ENCODE measurements around the gene PADI1.

The PADI1 gene

DNA sequence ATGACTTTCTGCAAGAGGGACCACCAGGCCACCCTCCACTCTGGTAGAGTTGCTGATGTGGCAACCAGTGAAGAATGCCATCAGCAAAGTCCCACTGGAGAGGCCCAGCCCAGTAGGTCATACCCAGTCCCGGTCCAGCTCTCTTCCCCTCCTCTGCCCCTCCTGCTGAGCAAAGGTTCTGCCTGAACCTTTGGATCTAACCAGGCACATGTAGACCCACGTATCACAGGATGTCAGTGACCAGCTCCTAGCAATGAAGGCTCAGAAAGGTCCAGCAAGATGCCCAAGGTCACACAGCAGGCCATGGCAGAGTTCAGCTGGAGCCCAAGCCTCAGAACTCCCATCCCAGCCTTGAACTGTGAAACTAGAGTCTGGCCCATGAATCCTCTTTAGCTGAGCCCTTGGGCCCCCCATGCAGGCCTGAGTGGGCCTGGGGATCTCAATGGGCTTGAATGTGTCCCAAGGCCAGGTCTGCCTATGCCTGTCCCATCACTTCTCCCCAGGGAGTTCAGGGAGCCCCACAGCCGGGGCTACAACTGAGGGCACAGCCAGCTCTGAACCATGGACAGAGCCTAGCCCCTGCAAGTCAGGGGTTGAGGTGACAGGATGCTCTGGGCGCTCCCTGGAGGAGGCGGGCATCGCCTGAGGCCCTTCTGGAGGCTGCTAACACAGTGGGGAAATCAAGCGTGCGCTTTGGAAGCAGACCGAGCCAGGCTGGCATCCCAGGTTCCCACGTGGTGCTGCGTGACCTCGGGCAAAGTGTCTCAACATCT lies 21.4 kb upstream of the PADI1 start:
- FAIRE-seq: no peak

DNA sequence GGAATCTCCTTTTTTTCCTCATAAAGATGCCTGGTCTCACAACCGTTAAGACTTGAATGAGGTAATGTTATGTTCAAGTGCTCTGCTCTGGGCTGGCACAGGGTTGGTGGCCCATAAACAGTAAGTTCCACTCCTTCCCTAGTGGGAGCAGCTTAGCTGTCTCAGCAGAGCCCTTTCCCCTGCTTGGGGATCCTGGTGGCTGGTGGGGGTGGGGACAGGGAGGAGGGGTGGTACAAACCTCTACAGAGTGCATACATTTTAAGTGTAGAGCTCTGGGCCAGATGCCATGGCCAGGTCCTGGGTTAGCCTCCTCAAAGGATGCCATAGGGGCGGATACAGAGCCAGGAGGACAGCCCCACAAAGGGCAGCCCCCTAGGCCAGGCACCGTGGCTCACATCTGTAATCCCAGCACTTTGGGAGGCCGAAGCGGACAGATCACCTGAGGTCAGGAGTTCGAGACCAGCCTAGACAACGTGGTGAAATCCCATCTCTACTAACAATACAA lies 20.7 kb upstream of the PADI1 start:
- FAIRE-seq: no peak

DNA sequence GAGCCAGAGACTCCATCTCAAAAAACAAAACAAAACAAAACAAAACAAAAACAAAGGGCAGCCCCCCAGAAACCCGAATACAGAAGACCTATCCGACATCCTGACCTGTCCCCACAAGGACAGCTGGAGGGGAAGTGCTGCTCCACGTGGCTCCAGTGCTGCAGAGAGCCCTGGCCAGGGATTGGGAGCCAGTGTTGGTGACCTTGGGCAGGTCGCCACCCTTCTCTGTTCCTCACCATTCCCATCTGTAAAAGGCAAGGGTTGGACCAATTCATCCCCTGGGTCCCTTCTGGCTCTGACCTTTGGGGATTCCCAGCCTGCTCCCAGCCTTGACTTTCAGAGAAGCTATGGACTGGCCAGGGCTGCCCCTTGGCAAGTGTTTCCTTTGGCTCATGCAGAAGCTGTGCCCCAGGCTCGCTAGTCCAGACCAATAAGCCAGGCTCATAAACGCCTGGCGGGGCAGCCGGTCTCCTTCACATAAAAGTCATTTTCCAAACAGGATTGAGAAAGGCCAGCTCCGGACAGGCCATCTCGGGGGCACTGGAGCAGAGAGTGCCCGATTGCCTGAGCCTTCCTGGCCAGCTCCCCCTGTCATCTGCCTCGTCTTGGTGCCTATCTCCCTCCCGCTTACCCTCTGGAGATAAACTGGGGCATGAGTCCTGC lies 20.0 kb upstream of the PADI1 start:
- FAIRE-seq: no peak

DNA sequence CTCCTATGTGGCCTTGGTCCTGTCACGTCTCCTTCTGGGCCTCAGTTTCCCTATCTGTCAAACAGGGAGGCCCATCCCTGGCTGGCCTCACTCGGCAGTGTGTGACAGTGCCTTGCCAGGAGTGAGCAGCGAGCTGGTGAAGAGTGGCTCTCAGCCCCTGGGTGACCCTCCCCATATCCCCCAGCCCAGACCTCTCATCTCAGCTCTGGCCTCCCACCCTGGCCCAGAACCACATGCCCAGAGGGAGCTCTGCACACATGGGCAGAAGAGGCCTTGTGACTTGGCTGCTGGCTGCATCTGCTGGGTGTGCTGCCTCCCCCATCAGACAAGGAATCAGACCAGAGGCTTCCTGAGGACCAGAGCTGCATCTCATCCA lies 19.5 kb upstream of the PADI1 start:
- FAIRE-seq: no peak

DNA sequence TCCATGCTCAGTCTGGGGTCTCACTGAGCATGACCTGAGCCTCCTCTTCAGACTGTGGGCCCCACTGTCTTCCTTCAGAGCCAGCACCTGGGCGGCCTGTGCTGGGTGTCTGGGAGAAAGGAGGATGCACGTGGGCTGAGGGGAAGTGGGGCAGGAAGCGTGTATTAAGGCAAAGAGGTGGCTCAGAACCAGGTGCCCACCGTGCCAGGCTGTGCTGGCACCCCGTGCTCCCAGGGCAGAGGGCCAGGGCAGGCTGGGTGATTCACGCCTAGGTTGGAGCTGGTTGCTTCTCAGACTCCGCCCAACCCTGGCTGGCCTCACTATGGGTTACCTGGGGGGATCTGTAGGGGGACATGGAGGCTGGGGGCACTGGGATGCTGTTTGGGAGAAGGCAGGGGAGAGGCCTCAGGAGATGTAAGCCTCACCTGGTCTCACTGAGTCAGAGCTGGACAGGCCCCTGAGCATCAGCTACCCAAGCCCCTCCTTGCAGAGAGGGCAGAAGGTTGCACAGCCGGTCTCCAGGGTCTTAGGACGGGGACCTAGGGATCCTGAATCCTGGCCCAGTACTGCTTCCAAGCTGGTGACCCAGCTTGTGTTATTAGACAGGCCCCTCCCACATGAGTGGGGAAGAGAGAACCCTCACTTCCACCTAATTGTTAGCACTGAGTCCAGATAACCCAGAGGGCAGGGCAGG lies 18.6 kb upstream of the PADI1 start:
- no peak for FAIRE-seq

DNA sequence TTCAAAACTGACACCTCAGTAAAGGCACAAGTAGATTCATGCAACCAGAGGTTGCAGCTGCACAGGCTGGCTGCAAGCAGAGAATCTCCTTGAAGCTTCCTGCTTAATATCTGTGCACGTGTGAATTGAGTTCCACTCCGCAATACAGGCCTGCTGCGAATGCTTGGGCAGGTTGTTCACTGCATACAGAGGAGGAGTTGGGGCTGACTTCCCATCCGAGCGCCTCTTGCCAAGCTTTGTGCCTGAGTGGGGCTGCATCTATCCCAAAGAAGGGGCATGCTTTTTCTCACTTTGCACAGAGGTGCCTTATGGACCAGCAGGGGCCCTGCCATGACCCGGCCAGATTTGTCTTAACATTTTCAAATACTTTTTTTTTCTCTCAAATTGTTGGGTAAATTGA lies 17.9 kb upstream of the PADI1 start:
- FAIRE-seq: no peak

DNA sequence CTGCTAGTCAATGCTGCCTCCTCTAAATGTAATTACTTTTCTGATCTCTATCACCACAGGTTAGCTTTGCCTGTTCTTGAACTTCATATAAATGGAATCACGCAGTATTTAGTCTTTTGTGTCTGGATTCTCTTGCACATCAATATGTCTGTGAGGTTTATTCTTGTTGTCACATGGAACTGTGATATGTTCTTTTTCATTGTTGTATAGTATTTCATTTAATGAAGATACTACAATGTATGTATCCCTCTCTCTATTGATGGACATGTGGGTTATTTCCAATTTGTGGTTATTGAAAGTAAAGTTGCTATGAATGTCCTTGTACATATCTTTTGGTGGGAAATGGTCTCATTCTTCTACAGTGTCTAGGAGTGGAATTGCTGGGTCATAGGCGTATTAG lies 16.7 kb upstream of the PADI1 start:
- no peak for FAIRE-seq

DNA sequence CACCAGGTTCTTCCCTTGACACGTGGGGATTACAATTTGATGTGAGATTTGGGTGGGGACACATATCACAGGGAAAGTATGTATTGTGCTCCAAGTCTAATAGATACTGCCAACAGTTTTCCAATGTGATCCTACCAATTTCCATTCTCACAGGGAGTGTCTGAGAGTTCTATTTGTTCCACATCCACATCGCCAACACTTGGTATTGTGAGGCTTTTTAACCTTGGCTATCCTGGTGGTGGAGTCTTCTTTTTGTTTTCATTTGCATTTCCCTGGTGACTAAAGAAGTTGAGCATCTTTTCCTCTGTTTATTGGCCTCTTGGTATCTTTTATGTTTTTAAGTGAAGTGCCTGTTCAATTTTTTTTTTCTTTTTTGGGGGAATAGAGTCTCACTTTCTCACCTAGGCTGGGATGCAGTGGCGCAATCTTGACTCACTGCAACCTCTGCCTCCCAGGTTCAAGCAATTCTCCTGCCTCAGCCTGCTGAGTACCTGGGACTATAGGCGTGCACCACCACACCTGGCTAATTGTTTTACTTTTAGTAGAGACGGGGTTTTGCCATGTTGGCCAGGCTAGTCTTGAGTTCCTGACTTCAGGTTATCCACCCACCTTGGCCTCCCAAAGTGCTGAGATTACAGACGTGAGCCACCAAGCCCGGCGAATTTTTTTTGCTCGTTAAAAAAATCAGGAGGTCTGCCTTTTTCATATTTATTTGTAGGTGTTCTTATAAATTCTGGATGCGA lies 15.9 kb upstream of the PADI1 start:
- FAIRE-seq: no peak

DNA sequence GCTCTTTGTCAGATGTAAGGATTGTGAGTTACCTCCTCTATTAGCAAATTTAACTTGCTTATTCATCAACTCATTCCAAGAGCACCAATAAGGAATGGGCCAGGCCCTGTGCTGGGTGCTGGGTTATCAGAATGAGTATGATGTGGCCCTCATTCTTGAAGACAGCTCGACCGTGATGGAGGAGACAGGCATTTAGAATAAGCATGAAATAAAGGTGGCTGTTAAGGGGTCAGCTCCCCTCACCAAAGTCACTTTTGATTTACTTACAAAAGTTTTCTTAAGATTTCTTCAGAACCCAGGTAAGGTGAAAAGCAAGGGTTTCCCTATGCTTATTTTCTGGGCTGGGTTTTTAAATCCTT lies 15.3 kb upstream of the PADI1 start:
- no peak for FAIRE-seq

DNA sequence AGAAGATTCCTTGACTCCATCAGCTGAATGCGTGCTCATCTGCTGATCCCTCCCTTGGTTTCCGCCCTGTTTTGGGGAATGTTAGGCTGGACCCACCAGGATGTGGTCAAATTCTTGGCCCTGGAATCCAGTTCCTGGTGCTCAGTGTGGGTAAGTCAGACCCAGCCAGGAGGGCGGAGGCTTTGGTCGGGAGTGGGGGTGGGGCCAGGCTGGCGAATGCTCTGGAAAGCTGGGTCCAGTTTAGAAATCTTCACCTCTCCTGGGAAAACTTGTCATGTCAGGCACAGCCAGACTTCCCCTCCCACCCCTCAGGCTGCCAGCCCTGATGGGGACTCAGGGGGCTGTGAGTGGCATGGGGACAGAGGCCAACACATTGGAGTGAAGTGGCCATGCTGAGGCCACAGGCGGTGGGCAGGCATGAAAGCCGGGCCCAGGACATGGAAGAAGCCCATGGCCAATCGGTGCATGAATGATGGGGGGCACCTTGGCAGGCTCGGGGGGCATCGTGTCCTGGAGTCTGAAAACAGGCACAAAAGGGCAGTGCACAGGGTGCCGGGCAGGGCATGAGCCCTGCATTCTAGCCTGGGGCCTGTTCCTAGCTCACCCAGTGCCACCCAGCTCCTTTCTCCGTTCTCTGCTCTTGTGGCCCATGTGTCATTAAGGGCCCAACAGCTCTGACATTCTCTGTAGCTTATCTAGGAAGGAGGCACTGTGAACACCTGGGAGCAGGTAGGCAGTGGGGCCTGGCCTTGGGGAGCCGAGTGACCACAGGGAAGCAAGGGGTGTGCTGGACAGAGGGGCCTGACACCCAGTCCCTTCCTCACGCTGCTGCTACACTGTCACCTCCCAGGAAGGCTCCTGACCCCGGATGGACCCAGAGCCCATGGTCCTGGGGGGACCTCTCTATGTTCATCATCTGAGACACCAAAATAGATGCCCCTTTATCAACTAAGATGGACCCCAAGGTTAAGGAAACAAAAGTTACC lies 14.6 kb upstream of the PADI1 start:
- no peak for FAIRE-seq

DNA sequence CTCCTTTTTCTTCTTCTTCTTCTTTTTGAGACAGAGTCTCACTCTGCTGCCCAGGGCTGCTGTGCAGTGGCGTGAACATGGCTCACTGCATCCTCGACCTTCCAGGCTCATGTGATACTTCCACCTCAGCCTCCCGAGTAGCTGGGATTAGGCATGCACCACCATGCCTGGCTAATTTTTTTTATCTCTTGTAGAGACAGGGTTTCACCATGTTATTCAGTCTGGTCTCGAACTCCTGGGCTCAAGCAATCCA lies 13.0 kb upstream of the PADI1 start:
- no peak for FAIRE-seq

DNA sequence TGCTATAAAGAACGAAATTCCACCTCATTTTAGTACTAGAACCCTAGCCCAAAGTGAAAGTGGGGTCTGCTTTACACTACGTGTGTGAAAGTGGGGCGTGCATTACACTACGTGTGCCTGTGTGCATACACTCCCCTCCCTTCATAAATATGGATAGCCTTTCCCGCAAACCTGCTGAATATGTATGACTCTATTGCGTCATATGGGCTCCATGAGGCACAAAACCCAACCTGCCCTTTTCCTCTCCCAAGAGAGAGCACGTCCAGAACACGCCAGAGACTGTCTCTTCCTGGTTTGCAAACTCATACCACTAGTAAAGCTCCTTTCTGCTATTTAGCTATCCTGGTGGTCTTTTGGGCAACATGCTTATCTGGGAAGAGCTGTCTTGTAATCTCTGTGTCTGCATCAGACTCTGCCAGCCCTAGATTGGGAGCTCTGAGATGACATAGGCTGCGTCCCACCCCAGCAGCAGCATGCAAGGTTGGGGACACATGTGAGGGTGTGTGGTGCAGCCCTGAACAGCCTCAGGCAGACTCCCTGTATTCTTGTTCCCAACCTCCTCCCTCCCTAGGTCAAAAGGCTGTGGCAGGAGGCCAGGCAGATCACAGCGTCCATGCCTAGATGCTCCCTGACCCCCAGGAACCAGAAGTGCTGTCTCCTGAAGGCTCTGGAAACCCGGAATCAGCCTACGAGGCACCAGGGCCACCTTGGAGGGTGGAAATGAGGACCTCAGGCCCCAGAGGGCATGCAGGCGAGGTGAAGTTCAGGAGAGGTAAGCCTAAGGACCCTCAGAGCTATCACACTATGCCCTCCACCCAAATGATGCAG lies 12.3 kb upstream of the PADI1 start:
- no peak for FAIRE-seq

DNA sequence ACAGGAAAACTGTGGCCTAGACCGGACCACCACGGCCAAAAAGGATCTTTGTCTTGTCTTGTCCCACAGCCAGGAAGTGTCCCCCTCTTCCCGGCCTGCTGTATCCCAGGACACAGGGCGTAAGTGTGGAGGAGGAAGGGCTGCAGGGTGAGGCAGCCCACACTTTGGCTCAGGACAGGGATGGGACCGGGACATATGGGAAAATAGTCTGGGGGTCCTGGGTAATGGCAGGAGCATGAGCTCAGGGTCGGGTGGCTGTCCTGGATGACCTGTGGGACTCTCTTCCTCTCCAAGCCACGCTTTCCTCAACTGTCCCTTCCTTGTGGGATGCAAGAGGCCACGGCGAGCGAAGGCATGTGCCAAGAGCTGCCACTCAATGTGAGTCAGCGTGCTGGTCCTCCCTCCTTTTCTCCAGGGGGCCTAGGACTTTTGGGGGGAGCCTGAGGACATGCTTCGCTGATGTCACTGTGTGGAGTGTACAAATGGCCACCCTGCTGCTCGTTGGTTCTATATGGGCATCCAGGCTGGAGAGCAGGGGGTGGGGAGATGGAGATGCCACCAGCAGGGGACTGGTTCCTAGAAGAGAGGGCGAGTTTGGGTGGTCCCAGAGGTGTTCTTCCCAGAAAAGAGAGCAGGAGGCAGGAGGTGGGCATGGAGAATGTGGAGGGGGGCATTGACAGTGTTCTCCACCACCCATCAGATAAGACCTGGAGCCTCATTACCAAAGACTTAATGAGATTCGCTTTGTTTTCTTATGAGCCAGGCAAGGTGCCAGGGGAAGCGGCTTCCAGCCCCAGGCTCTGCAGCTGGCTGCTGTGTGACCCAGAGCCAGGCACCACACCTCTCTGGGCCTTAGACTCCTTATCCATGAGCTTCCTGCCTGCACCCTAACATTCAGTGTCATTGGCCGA lies 11.5 kb upstream of the PADI1 start:
- no peak for FAIRE-seq

DNA sequence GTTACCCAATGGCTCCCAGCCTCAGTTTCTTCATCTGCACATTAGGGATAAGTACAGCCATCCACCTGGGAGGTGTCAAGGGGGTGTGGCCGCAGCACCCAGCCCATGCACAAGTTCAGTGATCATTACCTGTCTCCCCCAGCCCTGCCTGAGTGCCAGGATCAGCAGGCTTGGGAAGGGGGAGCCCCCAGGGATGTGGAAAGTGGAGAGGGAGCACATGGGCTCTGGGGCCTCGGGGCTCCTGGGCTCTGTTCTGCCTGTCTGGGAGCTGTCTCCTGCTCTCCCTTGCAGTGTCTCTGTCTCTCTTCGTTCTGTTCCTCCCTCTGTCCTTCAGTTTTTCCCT lies 10.8 kb upstream of the PADI1 start:
- no peak for FAIRE-seq

DNA sequence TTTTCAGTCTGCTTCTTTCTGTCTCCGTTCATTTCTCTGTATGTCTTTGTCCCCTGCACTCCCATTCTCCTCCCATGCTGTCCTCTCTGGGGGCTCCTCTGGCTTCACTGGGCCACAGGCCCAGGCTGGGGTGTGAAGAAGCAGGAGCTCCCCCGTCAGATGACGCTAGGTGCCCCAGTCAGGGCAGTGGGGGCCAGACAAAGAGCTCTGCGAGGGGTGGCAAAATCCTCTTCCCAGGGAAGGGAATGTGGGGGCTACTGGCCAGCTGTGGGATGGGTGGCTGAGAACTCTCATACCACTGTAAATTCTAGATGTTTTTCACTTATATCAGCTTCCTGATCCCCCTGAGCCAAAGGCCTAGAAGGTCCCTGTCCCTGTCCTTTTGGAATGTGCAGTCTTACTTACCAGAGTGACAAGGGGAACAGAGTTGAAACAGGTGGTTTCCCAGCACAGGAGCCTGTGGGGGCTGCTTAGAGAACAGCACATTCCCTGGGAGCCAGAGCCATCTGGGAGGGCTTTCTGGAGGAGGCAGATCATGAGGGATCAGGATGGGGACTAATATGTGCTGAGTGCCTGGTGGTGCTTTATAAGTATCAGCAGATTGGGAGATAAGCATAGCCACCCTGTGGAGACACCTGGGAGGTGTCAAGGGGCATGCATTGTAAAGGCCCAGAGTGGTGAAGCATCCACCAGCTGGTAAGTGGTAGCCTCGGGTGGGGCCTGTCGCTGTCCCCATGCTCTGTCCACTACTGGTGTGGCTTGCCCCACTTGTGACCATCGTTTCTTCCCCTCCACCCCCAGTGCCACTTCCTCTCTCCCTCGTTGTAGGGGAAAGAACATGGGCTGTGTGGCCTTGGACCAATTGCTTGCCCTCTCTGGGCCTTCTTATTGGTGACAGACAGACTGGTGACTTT lies 10.1 kb upstream of the PADI1 start:
- no peak for FAIRE-seq

DNA sequence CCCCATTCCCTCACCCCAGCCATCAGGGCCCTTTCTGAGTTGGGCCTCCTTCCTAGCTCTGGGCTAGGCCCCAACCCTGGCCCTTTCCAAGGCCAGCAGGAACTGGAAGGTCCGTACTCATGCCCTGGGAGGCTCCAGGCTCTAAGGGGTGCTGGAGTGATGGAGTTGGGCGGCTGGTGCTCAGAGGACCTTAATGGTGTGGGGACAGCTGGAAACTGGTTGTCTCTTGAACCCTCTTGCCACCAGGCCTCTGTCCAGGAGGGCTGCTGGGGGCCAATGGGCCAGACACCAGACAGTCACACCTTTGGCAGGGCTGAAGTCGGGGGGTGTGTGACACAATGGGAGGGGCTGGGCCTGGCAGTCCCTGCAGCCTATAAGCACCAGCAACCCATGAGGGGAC lies 9.2 kb upstream of the PADI1 start:
- FAIRE-seq: no peak

DNA sequence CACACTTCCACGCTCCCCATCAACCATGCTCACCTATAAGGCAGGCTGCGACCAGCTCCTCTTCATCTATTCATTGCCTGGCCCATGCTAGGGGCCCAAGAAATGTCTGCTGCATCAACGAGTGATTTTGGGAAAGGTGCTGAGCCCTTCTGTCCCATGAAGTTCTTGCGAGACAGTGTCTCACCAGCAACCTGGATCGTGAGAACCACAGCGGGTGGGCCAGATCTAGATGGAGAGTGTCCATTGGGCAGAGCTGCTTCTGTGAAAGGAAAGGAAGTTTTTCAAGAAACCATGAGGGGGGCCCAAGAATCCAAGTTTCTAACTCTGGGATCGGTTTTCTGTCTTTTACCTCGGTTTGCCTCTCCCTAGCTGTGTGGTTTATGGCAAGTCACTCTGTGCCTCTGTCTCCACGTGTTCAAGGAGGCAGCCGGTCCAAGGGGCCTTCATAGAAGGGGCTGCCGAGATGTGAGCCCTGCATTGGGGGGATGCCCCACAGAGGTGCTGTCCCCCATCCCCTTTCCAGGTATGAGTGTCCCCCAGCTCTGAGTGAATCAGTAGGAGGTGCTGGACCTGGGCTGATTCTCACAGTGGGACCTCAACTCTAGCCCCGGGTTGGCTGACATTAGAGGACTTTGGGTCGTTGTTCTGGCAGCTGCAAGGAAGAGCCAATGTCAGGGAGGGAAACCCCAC lies 8.3 kb upstream of the PADI1 start:
- no peak for FAIRE-seq

DNA sequence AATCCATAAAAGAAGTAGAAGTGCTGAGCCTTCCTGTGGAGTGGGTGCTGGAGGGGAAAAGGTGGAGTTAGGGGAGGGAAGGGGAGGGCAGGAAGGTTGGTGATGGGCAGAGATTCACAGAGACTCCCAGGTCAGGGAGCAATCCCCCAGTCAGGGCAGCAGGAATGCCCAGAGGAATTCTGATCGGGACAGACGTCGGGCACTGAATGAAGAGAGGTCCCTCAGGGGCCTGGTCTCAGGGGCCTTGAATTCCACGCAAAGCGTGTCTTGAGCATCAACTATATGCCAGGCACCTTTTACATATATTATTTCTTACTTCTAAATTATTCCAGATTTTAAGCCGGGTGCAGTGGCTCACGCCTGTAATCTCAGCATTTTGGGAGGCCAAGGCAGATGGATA lies 7.2 kb upstream of the PADI1 start:
- no peak for FAIRE-seq
